ENCODE results near the gene THNSL1.

GRCh38 chr10:24993237-24993958 lies 23.0 kb upstream of the THNSL1 start:
- TF ChIP-seq JUN (IDR thresholded peaks at IDR 0.05; ENCODE audit: borderline replicate concordance, low read depth, low read length) (no peak), JUN (CRISPR knock-in tag; IDR thresholded peaks at IDR 0.05; ENCODE audit: borderline replicate concordance) (no peak), MCM5 (IDR thresholded peaks at IDR 0.05; ENCODE audit: low read depth) (no peak), HMGN3 (IDR thresholded peaks at IDR 0.05; ENCODE audit: borderline replicate concordance, extremely low read depth, insufficient read length, low read depth, low read length) (no peak), CTCF (IDR thresholded peaks at IDR 0.05 in 2 of 3, conservative IDR thresholded peaks at IDR 0.05 in 1 of 3; ENCODE audit: insufficient read depth in 2 of 3, low read depth in 1 of 3, low read length in 3 of 3) (no peak), ZNF121 (CRISPR knock-in tag; conservative IDR thresholded peaks at IDR 0.05) (no peak), ZBTB1 (CRISPR knock-in tag; IDR thresholded peaks at IDR 0.05; ENCODE audit: borderline replicate concordance, low read depth) (no peak), DPF2 (IDR thresholded peaks at IDR 0.05) (no peak), RFX5 (IDR thresholded peaks at IDR 0.05; ENCODE audit: low read depth, low read length) (no peak), POLR3G (IDR thresholded peaks at IDR 0.05; ENCODE audit: extremely low read depth, insufficient read length, insufficient replicate concordance) (no peak), NR3C1 (CRISPR knock-in tag; IDR thresholded peaks at IDR 0.05) (no peak)
